Large intestine (tissue), 3 donors: ENCODE measurements around the gene INO80E. TPM values are rescaled to one million over a fixed set of nuclear protein-coding genes. Genes with fewer than 3 reads are reported as not detected.

Experiments used
- DNase-seq, 2 donors: peaks; one replicate each; pipeline versions ENCODE4 v3.0.0 to v3.0.0-alpha.2; 2013
- H3K27ac ChIP-seq: one replicate; pipeline ENCODE4 v1.5.1; 2013; ENCODE audit warnings: low read length
- H3K27me3 ChIP-seq: 2 replicates; pipeline ENCODE4 v1.6.1; 2013; ENCODE audit warnings: low read length; ENCODE audit not compliant: control insufficient read depth, insufficient read depth
- H3K36me3 ChIP-seq: 2 replicates; pipeline ENCODE4 v1.6.1; 2013; ENCODE audit warnings: low read length; ENCODE audit not compliant: control insufficient read depth, insufficient read depth
- H3K4me1 ChIP-seq: one replicate; pipeline ENCODE4 v1.6.1; 2013; ENCODE audit warnings: low read length; ENCODE audit not compliant: control insufficient read depth, insufficient read depth
- H3K4me3 ChIP-seq: one replicate; pipeline ENCODE4 v1.5.1; 2013; ENCODE audit warnings: low read length
- H3K9me3 ChIP-seq: one replicate; pipeline ENCODE4 v1.6.1; 2013; ENCODE audit warnings: mild to moderate bottlenecking, low read depth, low read length, moderate library complexity; ENCODE audit not compliant: control insufficient read depth
- WGBS: methylation state at CpG from one replicate; pipeline ENCODE4 v1.1.5; 2013; ENCODE audit warnings: low lambda C conversion rate; ENCODE audit not compliant: insufficient coverage; 5-methylcytosine and 5-hydroxymethylcytosine counted together
- polyA plus RNA-seq: library from polyadenylated mRNA; unstranded; fragments of 120-200 nt; gene quantifications from one replicate; pipeline ENCODE4 v1.2.1, GENCODE V29; 2013

The INO80E gene
- polyA plus RNA-seq, 1 donor: 60.5 TPM

GRCh38 chr16:30003670-30004423 lies 7.8 kb downstream of the INO80E start:
- no peak for DNase-seq
- H3K9me3 ChIP-seq: no peaks in the 10 kb centered on the region
- WGBS: 80% methylated on average over 2 of the region's 17 CpGs
- no peak overlapping the region for H3K27ac ChIP-seq
- H3K36me3 ChIP-seq: peaks cover 28% of the 10 kb centered on the region
- H3K4me3 ChIP-seq: no peak overlapping the region
- no peaks in the 10 kb centered on the region for H3K27me3 ChIP-seq
- H3K4me1 ChIP-seq: no peaks in the 10 kb centered on the region

- Histone ChIP-seq H3K4me1 (no peaks in the 10 kb centered on the region), H3K36me3 (peaks cover 28% of the 10 kb centered on the region), H3K9me3 (no peaks in the 10 kb centered on the region), H3K27ac (no peak overlapping the region), H3K4me3 (no peak overlapping the region), H3K27me3 (peaks cover 2% of the 10 kb centered on the region)
- WGBS: no CpG with 5 or more reads among the region's 19 CpGs
- no peak for DNase-seq
Measured at GRCh38 chr16:30004424-30004776, 8.4 kb downstream of the INO80E start.

GRCh38 chr16:30004811-30005242 lies 8.8 kb downstream of the INO80E start:
- Histone ChIP-seq H3K36me3 (peaks cover 28% of the 10 kb centered on the region), H3K4me3 (no peak overlapping the region), H3K9me3 (no peaks in the 10 kb centered on the region), H3K27me3 (peaks cover 5% of the 10 kb centered on the region), H3K27ac (no peak overlapping the region), H3K4me1 (peaks cover under 1% of the 10 kb centered on the region)
- DNase-seq: no peak
- WGBS: no CpG with 5 or more reads among the region's 11 CpGs

GRCh38 chr16:30005341-30006094 lies 9.5 kb downstream of the INO80E start:
- DNase-seq: no peak
- Histone ChIP-seq H3K27me3 (peaks cover 12% of the 10 kb centered on the region), H3K4me3 (no peak overlapping the region), H3K27ac (no peak overlapping the region), H3K9me3 (no peaks in the 10 kb centered on the region), H3K36me3 (peaks cover 23% of the 10 kb centered on the region), H3K4me1 (peaks cover 8% of the 10 kb centered on the region)
- 81% methylated on average over 6 of the region's 35 CpGs for WGBS

GRCh38 chr16:30006095-30006473 lies 10.0 kb downstream of the INO80E start:
- H3K36me3 ChIP-seq: peaks cover 19% of the 10 kb centered on the region
- no peak overlapping the region for H3K27ac ChIP-seq
- WGBS: no CpG with 5 or more reads among the region's 18 CpGs
- DNase-seq: no peak
- peaks cover 9% of the 10 kb centered on the region for H3K4me1 ChIP-seq
- H3K4me3 ChIP-seq: no peak overlapping the region
- no peaks in the 10 kb centered on the region for H3K9me3 ChIP-seq
- H3K27me3 ChIP-seq: peaks cover 16% of the 10 kb centered on the region

GRCh38 chr16:30006659-30007377 lies 10.8 kb downstream of the INO80E start:
- H3K4me3 ChIP-seq: no peak overlapping the region
- H3K36me3 ChIP-seq: peaks cover 17% of the 10 kb centered on the region
- peaks cover 21% of the 10 kb centered on the region for H3K27me3 ChIP-seq
- no peak overlapping the region for H3K27ac ChIP-seq
- WGBS: 91% methylated on average over 4 of the region's 34 CpGs
- peaks cover 12% of the 10 kb centered on the region for H3K4me1 ChIP-seq
- no peaks in the 10 kb centered on the region for H3K9me3 ChIP-seq
- DNase-seq: no peak

GRCh38 chr16:30007378-30007895 lies 11.4 kb downstream of the INO80E start:
- H3K27ac ChIP-seq: no peak overlapping the region
- H3K4me3 ChIP-seq: no peak overlapping the region
- H3K27me3 ChIP-seq: peaks cover 27% of the 10 kb centered on the region
- H3K9me3 ChIP-seq: no peaks in the 10 kb centered on the region
- DNase-seq: no peak
- H3K36me3 ChIP-seq: peaks cover 12% of the 10 kb centered on the region
- WGBS: no CpG with 5 or more reads among the region's 11 CpGs
- peaks cover 12% of the 10 kb centered on the region for H3K4me1 ChIP-seq

- no peak for DNase-seq
- peaks cover 31% of the 10 kb centered on the region for H3K27me3 ChIP-seq
- no peak overlapping the region for H3K4me3 ChIP-seq
Measured at GRCh38 chr16:30009085-30009862, 13.2 kb downstream of the INO80E start.

GRCh38 chr16:30009990-30010843 lies 14.2 kb downstream of the INO80E start:
- Histone ChIP-seq H3K27ac (no peak overlapping the region), H3K36me3 (peaks cover 7% of the 10 kb centered on the region), H3K9me3 (no peaks in the 10 kb centered on the region), H3K4me3 (no peak overlapping the region), H3K4me1 (peaks cover 12% of the 10 kb centered on the region), H3K27me3 (peaks cover 31% of the 10 kb centered on the region)
- DNase-seq: no peak
- WGBS: no CpG with 5 or more reads among the region's 34 CpGs

More at GRCh38 chr16:30009085-30009862, 13.2 kb downstream of the INO80E start:
- Histone ChIP-seq H3K27ac (no peak overlapping the region), H3K9me3 (no peaks in the 10 kb centered on the region), H3K36me3 (peaks cover 7% of the 10 kb centered on the region), H3K4me1 (peaks cover 12% of the 10 kb centered on the region)
- no CpG with 5 or more reads among the region's 26 CpGs for WGBS
